GM18858 (cell line): ENCODE data around the gene RABGEF1.
"Not testable (repeated sequence)": the region's sequence is repeated elsewhere in the genome, so short reads cannot be mapped to it uniquely, and the experiment has no call there.

Experiments
- ATAC-seq: cut with Tn5 transposase; IDR thresholded peaks from one replicate; pipeline ENCODE4 v1.9.1; 2021; ENCODE audit not compliant: unreplicated experiment

Gene RABGEF1

GRCh38 chr7:66846096-66846445 lies 105.5 kb downstream of the RABGEF1 start:
- not testable (repeated sequence) for ATAC-seq

GRCh38 chr7:66847523-66847855 lies 107.0 kb downstream of the RABGEF1 start:
- ATAC-seq: not testable (repeated sequence)

- no peak for ATAC-seq
Observed at GRCh38 chr7:66847879-66848790, 107.6 kb downstream of the RABGEF1 start.

GRCh38 chr7:66859339-66859738 lies 118.8 kb downstream of the RABGEF1 start:
- no peak for ATAC-seq

GRCh38 chr7:66859794-66860645 lies 119.5 kb downstream of the RABGEF1 start:
- no peak for ATAC-seq

GRCh38 chr7:66860767-66861166 lies 120.2 kb downstream of the RABGEF1 start:
- ATAC-seq: no peak
